ENCODE measurements around the gene LPAR3. TPM values are rescaled to one million over a fixed set of nuclear protein-coding genes. Genes with fewer than 3 reads are reported as not detected.

Gene LPAR3
- total RNA-seq, 4 donors from 2014 or later, result 2.2 to 23.6 (median 13.5) TPM; not detected in 1

Other genes with a start within 250 kb of the LPAR3 start
- 10 to 100 TPM in 3 of 4 donors, 1 to 10 TPM in 1; 2.9 to 34.3 (median 19.2) TPM for gene SSX2IP, start 202.7 kb downstream of the LPAR3 start, total RNA-seq
- gene MCOLN2, start 103.9 kb upstream of the LPAR3 start, total RNA-seq, result 10 to 100 TPM in 1 of 4 donors, under 1 TPM in 1, not detected in 2; 0.73 to 10.3 TPM
- 10 to 100 TPM in 2 of 4 donors, 1 to 10 TPM in 2; 2.1 to 37.7 (median 12.0) TPM for gene MCOLN3, start 155.3 kb upstream of the LPAR3 start, total RNA-seq